Bronchial epithelial cell (primary cell): ENCODE data around the gene SPTAN1. TPM values are rescaled to one million over a fixed set of nuclear protein-coding genes. Genes with fewer than 3 reads are reported as not detected.
"Not testable (repeated sequence)": the region's sequence is repeated elsewhere in the genome, so short reads cannot be mapped to it uniquely, and the experiment has no call there.

ENCODE experiments used
- DNase-seq: peaks from one replicate; pipeline ENCODE4 v3.0.0-alpha.2; 2010; ENCODE audit warnings: low read depth
- FAIRE-seq: peaks from 2 replicates; lab custom pipeline; 2011; peaks lifted over from hg19 to GRCh38; lab: Jason Lieb, UNC
- H3K27me3 ChIP-seq: 2 replicates; pipeline ENCODE4 v1.5.1; 2011; ENCODE audit warnings: low read length; ENCODE audit not compliant: control insufficient read depth, insufficient read depth
- H3K36me3 ChIP-seq: 2 replicates; pipeline ENCODE4 v1.5.1; 2011; ENCODE audit warnings: low read length; ENCODE audit not compliant: control insufficient read depth, insufficient read depth
- H3K4me3 ChIP-seq: 2 replicates; pipeline ENCODE4 v1.5.1; 2011; ENCODE audit warnings: mild to moderate bottlenecking, low read depth, low read length, control low read depth
- total RNA-seq: library from RNA; depleted of rRNA; stranded (reverse); fragments of >200 nt; gene quantifications from 2 replicates; pipeline ENCODE4 v1.2.1, GENCODE V29; 2014
- TF ChIP-seq, protein P1 (sequence below): IDR thresholded peaks from 2 replicates; pipeline ENCODE4 v1.5.1; 2011; ENCODE audit warnings: mild to moderate bottlenecking, moderate library complexity, low read length, control low read depth, inconsistent platforms; ENCODE audit not compliant: insufficient read depth, severe bottlenecking

Gene SPTAN1
- 159 and 277 TPM in 2 replicates for total RNA-seq

DNA sequence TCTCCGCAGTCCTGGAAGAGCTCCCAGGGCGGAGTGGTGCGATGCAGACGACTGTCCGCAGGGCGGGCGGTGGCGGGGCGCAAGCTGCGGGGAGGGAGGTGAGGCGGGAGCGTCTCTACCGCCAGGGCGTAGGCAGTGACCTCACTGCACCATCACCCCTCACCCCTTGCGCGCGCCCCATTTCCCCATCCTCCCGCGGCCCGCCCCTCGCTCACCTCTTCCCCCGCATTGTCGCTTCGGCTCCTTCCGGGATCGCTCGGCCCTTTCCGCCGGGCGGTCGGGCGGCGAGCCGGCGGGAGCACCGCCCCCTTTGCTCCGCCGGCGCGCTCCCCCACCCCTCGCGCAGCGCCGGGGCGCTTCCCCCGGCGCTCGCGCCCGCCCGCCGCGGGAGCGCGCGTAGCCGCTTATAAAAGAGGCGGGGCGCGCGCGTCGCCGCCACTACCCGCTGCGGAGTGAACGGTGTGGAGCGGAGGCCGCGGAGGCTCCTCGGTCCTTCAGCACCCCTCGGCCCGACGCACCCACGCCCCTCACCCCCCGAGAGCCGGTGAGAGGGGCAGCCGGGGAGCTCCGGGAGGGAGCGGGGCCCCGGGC lies at the start of gene SPTAN1:
Gene SPTAN1 (plus strand): TSS at position 435 of the 591 bp plus-strand sequence. CDS start 14,154 bp downstream, outside the sequence.
- Histone ChIP-seq H3K36me3 (no peaks in the 10 kb centered on the region), H3K4me3 (peak within 1 kb of the TSS; percentile 75), H3K27me3 (no peaks in the 10 kb centered on the region)
- peak; percentile 77 for DNase-seq
- TF ChIP-seq, protein P1, sequence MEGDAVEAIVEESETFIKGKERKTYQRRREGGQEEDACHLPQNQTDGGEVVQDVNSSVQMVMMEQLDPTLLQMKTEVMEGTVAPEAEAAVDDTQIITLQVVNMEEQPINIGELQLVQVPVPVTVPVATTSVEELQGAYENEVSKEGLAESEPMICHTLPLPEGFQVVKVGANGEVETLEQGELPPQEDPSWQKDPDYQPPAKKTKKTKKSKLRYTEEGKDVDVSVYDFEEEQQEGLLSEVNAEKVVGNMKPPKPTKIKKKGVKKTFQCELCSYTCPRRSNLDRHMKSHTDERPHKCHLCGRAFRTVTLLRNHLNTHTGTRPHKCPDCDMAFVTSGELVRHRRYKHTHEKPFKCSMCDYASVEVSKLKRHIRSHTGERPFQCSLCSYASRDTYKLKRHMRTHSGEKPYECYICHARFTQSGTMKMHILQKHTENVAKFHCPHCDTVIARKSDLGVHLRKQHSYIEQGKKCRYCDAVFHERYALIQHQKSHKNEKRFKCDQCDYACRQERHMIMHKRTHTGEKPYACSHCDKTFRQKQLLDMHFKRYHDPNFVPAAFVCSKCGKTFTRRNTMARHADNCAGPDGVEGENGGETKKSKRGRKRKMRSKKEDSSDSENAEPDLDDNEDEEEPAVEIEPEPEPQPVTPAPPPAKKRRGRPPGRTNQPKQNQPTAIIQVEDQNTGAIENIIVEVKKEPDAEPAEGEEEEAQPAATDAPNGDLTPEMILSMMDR, result peak; percentile 5
- FAIRE-seq, result no peak

DNA sequence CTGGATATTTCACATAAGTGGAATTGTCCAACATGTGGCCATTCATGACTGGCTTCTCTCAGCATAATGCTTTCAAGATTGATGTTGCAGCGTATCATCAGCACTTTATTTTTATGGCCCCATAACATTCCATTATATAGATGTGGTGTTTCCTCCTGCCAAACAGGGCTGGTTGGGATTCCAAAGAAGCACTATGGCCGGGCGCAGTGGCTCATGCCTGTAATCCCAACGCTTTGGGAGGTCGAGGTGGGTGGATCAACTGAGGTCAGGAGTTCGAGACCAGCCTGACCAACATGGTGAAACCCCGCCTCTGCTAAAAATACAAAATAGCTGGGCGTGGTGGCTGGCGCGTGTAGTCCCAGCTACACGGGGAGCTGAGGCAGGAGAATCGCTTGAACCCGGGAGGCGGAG lies 49.0 kb upstream of the SPTAN1 start:
- H3K27me3 ChIP-seq, DNase-seq, FAIRE-seq, H3K4me3 ChIP-seq, H3K36me3 ChIP-seq: not testable (repeated sequence)

DNA sequence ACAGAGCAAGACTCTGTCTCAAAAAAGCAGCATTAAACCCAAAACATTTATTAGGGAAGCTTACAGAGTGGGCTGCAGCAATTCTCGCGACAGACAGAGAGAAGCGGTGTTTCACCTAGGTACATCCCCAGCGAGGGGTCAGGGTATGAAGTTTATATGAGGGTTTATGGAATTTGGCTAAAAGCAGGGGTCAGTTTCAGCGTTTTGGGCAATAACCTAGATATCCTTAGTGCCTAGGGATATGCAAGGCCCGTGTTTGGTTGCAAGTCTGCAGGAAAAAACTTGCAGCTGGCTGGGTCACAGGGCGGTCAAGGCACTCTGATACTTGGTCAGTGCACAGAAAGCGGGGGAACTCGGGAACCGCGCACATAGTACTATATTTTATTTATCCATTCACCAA lies 48.5 kb upstream of the SPTAN1 start:
- Histone ChIP-seq H3K36me3 (peaks cover 3% of the 10 kb centered on the region), H3K4me3 (peak overlapping the region; percentile 79), H3K27me3 (no peaks in the 10 kb centered on the region)
- FAIRE-seq, result no peak
- peak; percentile 17 for DNase-seq
- TF ChIP-seq, protein P1, result no peak

DNA sequence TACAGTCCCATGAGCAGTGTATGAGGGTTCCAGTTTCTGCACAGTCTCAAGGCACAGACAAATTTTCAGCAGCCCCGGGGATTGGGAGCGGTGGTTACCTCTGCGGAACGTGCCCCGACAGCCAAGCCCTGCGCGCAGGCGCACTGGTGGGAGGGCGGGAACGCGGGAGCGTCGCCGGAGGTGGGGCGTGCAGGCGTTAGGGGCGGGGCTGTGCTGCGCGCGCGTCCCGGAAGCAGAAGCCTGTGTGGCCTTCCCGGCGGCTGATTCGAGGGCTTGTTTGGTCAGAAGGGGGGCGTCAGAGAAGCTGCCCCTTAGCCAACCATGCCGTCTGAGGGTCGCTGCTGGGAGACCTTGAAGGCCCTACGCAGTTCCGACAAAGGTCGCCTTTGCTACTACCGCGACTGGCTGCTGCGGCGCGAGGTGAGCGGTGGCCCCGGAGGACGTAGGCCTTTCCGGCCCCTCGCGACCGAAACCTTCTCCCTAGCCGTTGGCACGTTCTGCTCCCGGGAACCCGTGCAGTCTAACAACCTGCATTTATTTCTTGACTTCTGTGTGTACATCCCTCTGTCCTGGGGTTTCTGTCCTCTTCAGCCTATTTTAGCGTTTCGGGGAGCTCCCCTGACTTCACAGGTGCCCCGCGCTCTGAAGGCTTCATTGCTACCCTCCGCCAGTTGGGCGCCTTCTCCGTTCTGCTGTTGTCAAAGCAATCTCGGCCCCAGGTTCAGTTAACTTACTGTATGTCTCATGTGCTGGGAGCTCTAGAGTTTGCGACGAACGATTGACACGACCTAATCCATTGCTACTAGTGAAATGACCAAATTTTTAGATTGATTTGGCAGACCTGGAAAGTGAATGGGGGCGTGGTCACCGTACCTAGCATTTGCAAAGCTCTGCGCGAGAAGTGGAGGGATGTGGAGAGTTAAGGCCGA lies 47.6 kb upstream of the SPTAN1 start, which contains the start of gene GLE1:
Gene GLE1 (plus strand): TSS at position 235 of the 929 bp plus-strand sequence. CDS start 87 bp downstream, at position 322.
- peak; percentile 83 for DNase-seq
- TF ChIP-seq, protein P1, result no peak
- no peaks in the 10 kb centered on the region for H3K27me3 ChIP-seq
- no peak for FAIRE-seq
- peak within 1 kb of the TSS; percentile 79 for H3K4me3 ChIP-seq
- H3K36me3 ChIP-seq, result peaks cover 4% of the 10 kb centered on the region

DNA sequence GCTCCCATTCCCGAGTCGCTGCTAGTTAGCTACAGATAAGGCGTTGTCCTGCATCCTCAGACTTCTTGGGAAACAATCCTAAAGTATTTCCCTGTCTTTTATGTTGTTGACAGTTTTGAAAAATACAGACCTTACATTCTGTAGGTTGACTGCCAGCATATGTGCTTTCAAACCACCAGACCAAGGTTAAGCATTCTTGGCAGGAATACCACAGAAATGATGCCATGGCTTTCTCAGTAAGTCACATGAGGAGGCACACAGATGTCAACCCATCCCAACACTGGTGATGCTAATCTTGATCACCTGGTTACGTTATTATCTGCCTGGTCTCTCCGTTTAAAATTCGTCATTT lies 47.0 kb upstream of the SPTAN1 start:
- FAIRE-seq, result no peak
- no peaks in the 10 kb centered on the region for H3K27me3 ChIP-seq
- peak overlapping the region; percentile 79 for H3K4me3 ChIP-seq
- TF ChIP-seq, protein P1, result no peak
- H3K36me3 ChIP-seq, result peaks cover 5% of the 10 kb centered on the region
- DNase-seq, result no peak

DNA sequence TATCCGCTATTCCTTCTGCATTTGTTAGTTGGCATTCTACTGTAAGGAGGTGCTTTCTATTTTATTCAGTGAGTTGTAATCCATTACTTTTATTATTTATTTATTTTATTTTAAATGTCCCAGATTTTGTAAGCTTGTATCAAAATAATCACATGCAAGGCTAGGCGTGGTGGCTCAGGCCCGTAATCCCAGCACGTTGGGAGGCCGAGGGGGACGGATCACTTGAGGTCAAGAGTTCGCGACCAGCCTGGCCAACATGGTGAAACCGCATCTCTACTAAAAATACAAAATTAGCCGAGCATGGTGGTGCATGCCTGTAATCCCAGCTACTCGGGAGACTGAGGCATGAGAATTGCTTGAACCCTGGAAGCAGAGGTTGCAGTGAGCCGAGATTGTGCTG lies 46.5 kb upstream of the SPTAN1 start:
- not testable (repeated sequence) for DNase-seq, FAIRE-seq, H3K27me3 ChIP-seq, H3K4me3 ChIP-seq, H3K36me3 ChIP-seq
